Measurements from ENCODE around the gene PRKN. TPM values are rescaled to one million over a fixed set of nuclear protein-coding genes. Genes with fewer than 3 reads are reported as not detected.

Gene PRKN
- total RNA-seq, 1 donor from 2014 or later = 5.1 TPM

GRCh38 chr6:161393839-161394364 lies 1333.7 kb downstream of the PRKN start:
- no peaks in the 10 kb centered on the region for H3K9me3 Mint-ChIP-seq (ENCODE audit: unreplicated experiment)
- peak; percentile 49 for DNase-seq (ENCODE audit: low spot score)
- TF ChIP-seq CTCF (IDR thresholded peaks at IDR 0.05; ENCODE audit: unreplicated experiment) = peak; percentile 52
- no peak overlapping the region for H3K27ac Mint-ChIP-seq (ENCODE audit: unreplicated experiment)
- no peaks in the 10 kb centered on the region for H3K27me3 Mint-ChIP-seq (ENCODE audit: unreplicated experiment)
- no peak overlapping the region for H3K4me3 Mint-ChIP-seq (ENCODE audit: unreplicated experiment)
- H3K4me1 Mint-ChIP-seq (ENCODE audit: unreplicated experiment) = no peaks in the 10 kb centered on the region
- H3K36me3 Mint-ChIP-seq (ENCODE audit: low read depth, unreplicated experiment) = no peaks in the 10 kb centered on the region

GRCh38 chr6:161393292-161393691 lies 1334.3 kb downstream of the PRKN start:
- Mint-ChIP-seq H3K4me1 (ENCODE audit: unreplicated experiment) (no peaks in the 10 kb centered on the region), H3K27me3 (ENCODE audit: unreplicated experiment) (no peaks in the 10 kb centered on the region), H3K36me3 (ENCODE audit: low read depth, unreplicated experiment) (no peaks in the 10 kb centered on the region), H3K9me3 (ENCODE audit: unreplicated experiment) (no peaks in the 10 kb centered on the region), H3K4me3 (ENCODE audit: unreplicated experiment) (no peak overlapping the region), H3K27ac (ENCODE audit: unreplicated experiment) (no peak overlapping the region)
- TF ChIP-seq CTCF (IDR thresholded peaks at IDR 0.05; ENCODE audit: unreplicated experiment) = no peak
- DNase-seq (ENCODE audit: low spot score) = no peak

GRCh38 chr6:161389756-161390155 lies 1337.8 kb downstream of the PRKN start:
- TF ChIP-seq CTCF (IDR thresholded peaks at IDR 0.05; ENCODE audit: unreplicated experiment) = no peak
- Mint-ChIP-seq H3K36me3 (ENCODE audit: low read depth, unreplicated experiment) (peaks cover 4% of the 10 kb centered on the region), H3K4me3 (ENCODE audit: unreplicated experiment) (no peak overlapping the region), H3K4me1 (ENCODE audit: unreplicated experiment) (peaks cover 3% of the 10 kb centered on the region), H3K27me3 (ENCODE audit: unreplicated experiment) (no peaks in the 10 kb centered on the region), H3K9me3 (ENCODE audit: unreplicated experiment) (no peaks in the 10 kb centered on the region), H3K27ac (ENCODE audit: unreplicated experiment) (no peak overlapping the region)
- DNase-seq (ENCODE audit: low spot score) = no peak

GRCh38 chr6:161383951-161384350 lies 1343.6 kb downstream of the PRKN start:
- H3K27me3 Mint-ChIP-seq (ENCODE audit: unreplicated experiment) = no peaks in the 10 kb centered on the region
- peaks cover 19% of the 10 kb centered on the region for H3K4me1 Mint-ChIP-seq (ENCODE audit: unreplicated experiment)
- peaks cover 4% of the 10 kb centered on the region for H3K36me3 Mint-ChIP-seq (ENCODE audit: low read depth, unreplicated experiment)
- DNase-seq (ENCODE audit: low spot score) = no peak
- TF ChIP-seq CTCF (IDR thresholded peaks at IDR 0.05; ENCODE audit: unreplicated experiment) = no peak
- H3K27ac Mint-ChIP-seq (ENCODE audit: unreplicated experiment) = no peak overlapping the region
- H3K9me3 Mint-ChIP-seq (ENCODE audit: unreplicated experiment) = no peaks in the 10 kb centered on the region
- H3K4me3 Mint-ChIP-seq (ENCODE audit: unreplicated experiment) = no peak overlapping the region

- Mint-ChIP-seq H3K4me1 (ENCODE audit: unreplicated experiment) (peaks cover 16% of the 10 kb centered on the region), H3K36me3 (ENCODE audit: low read depth, unreplicated experiment) (no peaks in the 10 kb centered on the region), H3K27me3 (ENCODE audit: unreplicated experiment) (no peaks in the 10 kb centered on the region), H3K4me3 (ENCODE audit: unreplicated experiment) (peak overlapping the region; percentile 39), H3K9me3 (ENCODE audit: unreplicated experiment) (no peaks in the 10 kb centered on the region), H3K27ac (ENCODE audit: unreplicated experiment) (no peak overlapping the region)
- no peak for DNase-seq (ENCODE audit: low spot score)
- no peak for TF ChIP-seq CTCF (IDR thresholded peaks at IDR 0.05; ENCODE audit: unreplicated experiment)
Measured at GRCh38 chr6:161379834-161380582, 1347.6 kb downstream of the PRKN start.
